ENCODE results near the gene SURF1.

- TF ChIP-seq CTCF (IDR thresholded peaks at IDR 0.05; ENCODE audit: insufficient read depth, low read length) (peak; percentile 10), POLR2AphosphoS5 (IDR thresholded peaks at IDR 0.05; ENCODE audit: low read depth) (peak; percentile 29; the same call in 1 of the 2 replicates)
Observed at GRCh38 chr9:133359399-133360175, 3.3 kb upstream of the SURF1 start.

Data from HL-60 (cell line).